K562 (cell line): Measurements from ENCODE around the gene LCNL1. TPM values are rescaled to one million over a fixed set of nuclear protein-coding genes. Genes with fewer than 3 reads are reported as not detected.

Source experiments
- CBFA2T3 ChIP-seq: fragments of 450-650 bp; IDR thresholded peaks from 2 replicates; pipeline ENCODE4 v1.6.1; 2017
- CBX5 ChIP-seq: IDR thresholded peaks from 2 replicates; pipeline ENCODE4 v1.6.1; 2014; ENCODE audit warnings: low read depth, borderline replicate concordance
- E2F1 ChIP-seq: sonication (generic); formaldehyde crosslinking; IDR thresholded peaks from 2 replicates; pipeline ENCODE4 v1.8.1; 2023; ENCODE audit warnings: mild to moderate bottlenecking, missing genetic modification reagents, moderate library complexity
- E2F3 ChIP-seq: fragments of 250-450 bp; sonication (Bioruptor Pico); IDR thresholded peaks from 2 replicates; pipeline ENCODE4 v1.4.0; 2020; ENCODE audit warnings: mild to moderate bottlenecking
- FOXJ2 ChIP-seq: fragments of 200-800 bp; sonication (Bioruptor generic); IDR thresholded peaks from 2 replicates; pipeline ENCODE4 v1.6.1; 2016; ENCODE audit warnings: missing genetic modification characterization, missing compliant biosample characterization
- GTF2F1 ChIP-seq: IDR thresholded peaks from 2 replicates; pipeline ENCODE4 v1.6.1; 2011; ENCODE audit warnings: low read depth, low read length, improper control_type of control experiment
- JUN ChIP-seq, 2 experiments: sonication (generic) in 1 of 2; formaldehyde crosslinking in 1 of 2; IDR thresholded peaks; 2 replicates each; pipeline versions ENCODE4 v1.6.1 to v1.8.0; 2012 to 2022; ENCODE audit warnings: borderline replicate concordance in 2 of 2, mild to moderate bottlenecking in 2 of 2, improper control_type of control experiment in 1 of 2, low read depth in 1 of 2, low read length in 1 of 2, missing genetic modification reagents in 1 of 2
- POLR2G ChIP-seq: fragments of 200-400 bp; formaldehyde crosslinking; IDR thresholded peaks from 2 replicates; pipeline ENCODE4 v1.6.1; 2017; ENCODE audit warnings: low read depth, mild to moderate bottlenecking, antibody characterized with exemption, low read length, moderate library complexity
- SMARCE1 ChIP-seq: fragments of 450-650 bp; IDR thresholded peaks from 2 replicates; pipeline ENCODE4 v1.7.1; 2016; ENCODE audit warnings: mild to moderate bottlenecking
- SNIP1 ChIP-seq: fragments of 450-650 bp; IDR thresholded peaks from 2 replicates; pipeline ENCODE4 v1.7.1; 2017; ENCODE audit warnings: low read depth, mild to moderate bottlenecking
- TFAP4 ChIP-seq: sonication (generic); formaldehyde crosslinking; IDR thresholded peaks from 2 replicates; pipeline ENCODE4 v1.8.0; 2022; ENCODE audit warnings: missing genetic modification reagents, mild to moderate bottlenecking, moderate library complexity, borderline replicate concordance
- polyA plus RNA-seq, 8 experiments: library from polyadenylated mRNA; depleted of rRNA in 4 of 8; stranded (reverse) in 5 of 8; unstranded in 3 of 8; fragments of >200 nt; fragmentation: Nextera tagmentation in 2 of 8; fragmentation: Illumina TruSeq in 1 of 8; extraction: Ambion mirVana in 2 of 8; extraction: Trizol in 1 of 8; gene quantifications; 2 replicates each; pipeline versions ENCODE4 v1.2.1 to v1.2.3, GENCODE V29; 2011 to 2014; ENCODE audit warnings: inconsistent platforms in 1 of 8, missing spikeins in 1 of 8
- total RNA-seq, 7 experiments: library from RNA; depleted of rRNA in 6 of 7; stranded (reverse); fragments of >200 nt in 6 of 7; fragmentation: Illumina TruSeq in 2 of 7; extraction: Trizol in 2 of 7; gene quantifications; 2 replicates each; pipeline versions ENCODE4 v1.2.1 to v1.2.3, GENCODE V29; 2011 to 2021; ENCODE audit warnings: low replicate concordance in 1 of 7
- TF ChIP-seq, protein P1 (sequence below): fragments of 250-450 bp; sonication (Bioruptor Pico); IDR thresholded peaks from 2 replicates; pipeline ENCODE4 v1.5.0; 2022; ENCODE audit warnings: mild to moderate bottlenecking
- TF ChIP-seq, protein P2 (sequence below): fragments of 250-450 bp; sonication (Bioruptor Pico); IDR thresholded peaks from 2 replicates; pipeline ENCODE4 v1.5.0; 2021; ENCODE audit warnings: mild to moderate bottlenecking, borderline replicate concordance
- TF ChIP-seq, protein P3 (sequence below): fragments of 250-450 bp; sonication (Bioruptor Pico); IDR thresholded peaks from 2 replicates; pipeline ENCODE4 v1.4.0; 2020; ENCODE audit warnings: mild to moderate bottlenecking, moderate library complexity, borderline replicate concordance

The LCNL1 gene
- total and polyA plus RNA-seq, 9 of the 15 experiments (the other 6 are each of a cell fraction or from before 2014, with no cell fraction given) = 0.04 to 0.16 (median 0.04) TPM; not detected in 4

DNA sequence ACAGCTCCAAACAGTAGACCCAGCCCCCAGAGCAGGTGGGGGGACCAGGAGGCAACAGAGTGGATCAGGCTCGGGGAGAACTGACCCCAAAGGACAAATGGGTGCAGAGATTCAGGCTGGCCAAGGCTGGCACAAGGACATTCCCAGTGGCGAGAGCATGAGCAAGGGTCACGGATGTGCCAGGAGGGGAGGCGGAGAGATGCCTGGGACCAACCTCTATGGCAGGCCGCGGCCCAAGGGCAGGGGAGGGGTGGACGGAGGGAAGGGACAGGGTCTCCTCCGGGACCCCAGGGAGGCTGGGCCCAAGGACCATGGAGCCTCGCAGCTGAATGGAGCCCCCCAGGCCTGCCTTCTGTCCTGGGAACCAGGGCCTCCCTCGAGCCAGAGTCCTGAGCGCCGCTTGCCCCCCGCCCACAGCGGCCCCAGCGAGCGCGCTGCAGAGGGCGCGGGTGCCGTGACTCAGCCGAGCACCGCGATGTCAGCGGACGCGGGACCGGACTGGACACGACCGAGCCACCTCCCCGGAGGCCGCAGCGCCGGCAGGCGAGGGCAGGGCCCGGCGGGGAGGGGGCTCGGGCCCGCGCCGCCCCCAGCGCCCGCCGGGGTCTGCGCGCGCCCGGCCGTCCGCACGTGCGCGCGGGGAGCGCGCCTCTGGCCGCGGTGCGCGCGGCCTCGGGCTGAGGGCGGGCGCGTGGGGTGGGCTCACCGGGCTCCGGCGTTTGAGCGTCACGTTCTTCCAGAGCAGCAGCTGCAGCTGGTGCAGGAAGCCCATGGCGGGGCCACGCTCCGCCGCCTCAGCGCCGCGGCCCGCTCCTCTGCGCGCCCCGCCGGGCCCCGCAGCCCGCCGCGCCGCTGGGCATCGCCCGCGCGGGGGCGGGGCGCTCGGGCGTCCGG lies 44.8 kb downstream of the LCNL1 start, which contains the start of gene ABCA2 (continued):
- TF ChIP-seq, protein P1, sequence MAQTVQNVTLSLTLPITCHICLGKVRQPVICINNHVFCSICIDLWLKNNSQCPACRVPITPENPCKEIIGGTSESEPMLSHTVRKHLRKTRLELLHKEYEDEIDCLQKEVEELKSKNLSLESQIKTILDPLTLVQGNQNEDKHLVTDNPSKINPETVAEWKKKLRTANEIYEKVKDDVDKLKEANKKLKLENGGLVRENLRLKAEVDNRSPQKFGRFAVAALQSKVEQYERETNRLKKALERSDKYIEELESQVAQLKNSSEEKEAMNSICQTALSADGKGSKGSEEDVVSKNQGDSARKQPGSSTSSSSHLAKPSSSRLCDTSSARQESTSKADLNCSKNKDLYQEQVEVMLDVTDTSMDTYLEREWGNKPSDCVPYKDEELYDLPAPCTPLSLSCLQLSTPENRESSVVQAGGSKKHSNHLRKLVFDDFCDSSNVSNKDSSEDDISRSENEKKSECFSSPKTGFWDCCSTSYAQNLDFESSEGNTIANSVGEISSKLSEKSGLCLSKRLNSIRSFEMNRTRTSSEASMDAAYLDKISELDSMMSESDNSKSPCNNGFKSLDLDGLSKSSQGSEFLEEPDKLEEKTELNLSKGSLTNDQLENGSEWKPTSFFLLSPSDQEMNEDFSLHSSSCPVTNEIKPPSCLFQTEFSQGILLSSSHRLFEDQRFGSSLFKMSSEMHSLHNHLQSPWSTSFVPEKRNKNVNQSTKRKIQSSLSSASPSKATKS (CRISPR knock-in tag) = no peak
- TF ChIP-seq, protein P2, sequence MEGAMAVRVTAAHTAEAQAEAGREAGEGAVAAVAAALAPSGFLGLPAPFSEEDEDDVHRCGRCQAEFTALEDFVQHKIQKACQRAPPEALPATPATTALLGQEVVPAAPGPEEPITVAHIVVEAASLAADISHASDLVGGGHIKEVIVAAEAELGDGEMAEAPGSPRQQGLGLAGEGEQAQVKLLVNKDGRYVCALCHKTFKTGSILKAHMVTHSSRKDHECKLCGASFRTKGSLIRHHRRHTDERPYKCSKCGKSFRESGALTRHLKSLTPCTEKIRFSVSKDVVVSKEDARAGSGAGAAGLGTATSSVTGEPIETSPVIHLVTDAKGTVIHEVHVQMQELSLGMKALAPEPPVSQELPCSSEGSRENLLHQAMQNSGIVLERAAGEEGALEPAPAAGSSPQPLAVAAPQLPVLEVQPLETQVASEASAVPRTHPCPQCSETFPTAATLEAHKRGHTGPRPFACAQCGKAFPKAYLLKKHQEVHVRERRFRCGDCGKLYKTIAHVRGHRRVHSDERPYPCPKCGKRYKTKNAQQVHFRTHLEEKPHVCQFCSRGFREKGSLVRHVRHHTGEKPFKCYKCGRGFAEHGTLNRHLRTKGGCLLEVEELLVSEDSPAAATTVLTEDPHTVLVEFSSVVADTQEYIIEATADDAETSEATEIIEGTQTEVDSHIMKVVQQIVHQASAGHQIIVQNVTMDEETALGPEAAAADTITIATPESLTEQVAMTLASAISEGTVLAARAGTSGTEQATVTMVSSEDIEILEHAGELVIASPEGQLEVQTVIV (CRISPR knock-in tag) = no peak
- TF ChIP-seq E2F3 (CRISPR knock-in tag) = no peak
- peak; percentile 37; the same call in 1 of the 2 replicates for TF ChIP-seq TFAP4 (CRISPR knock-in tag)
- TF ChIP-seq SMARCE1 = no peak
- TF ChIP-seq JUN (IDR thresholded peaks at IDR 0.05; ENCODE audit: borderline replicate concordance, low read depth, low read length) = no peak
- no peak for TF ChIP-seq JUN (CRISPR knock-in tag; IDR thresholded peaks at IDR 0.05; ENCODE audit: borderline replicate concordance)
- TF ChIP-seq CBX5 = no peak
- no peak for TF ChIP-seq FOXJ2 (tag)
- no peak for TF ChIP-seq CBFA2T3
- peak; percentile 50; the same call in 1 of the 2 replicates for TF ChIP-seq POLR2G
- TF ChIP-seq, protein P3, sequence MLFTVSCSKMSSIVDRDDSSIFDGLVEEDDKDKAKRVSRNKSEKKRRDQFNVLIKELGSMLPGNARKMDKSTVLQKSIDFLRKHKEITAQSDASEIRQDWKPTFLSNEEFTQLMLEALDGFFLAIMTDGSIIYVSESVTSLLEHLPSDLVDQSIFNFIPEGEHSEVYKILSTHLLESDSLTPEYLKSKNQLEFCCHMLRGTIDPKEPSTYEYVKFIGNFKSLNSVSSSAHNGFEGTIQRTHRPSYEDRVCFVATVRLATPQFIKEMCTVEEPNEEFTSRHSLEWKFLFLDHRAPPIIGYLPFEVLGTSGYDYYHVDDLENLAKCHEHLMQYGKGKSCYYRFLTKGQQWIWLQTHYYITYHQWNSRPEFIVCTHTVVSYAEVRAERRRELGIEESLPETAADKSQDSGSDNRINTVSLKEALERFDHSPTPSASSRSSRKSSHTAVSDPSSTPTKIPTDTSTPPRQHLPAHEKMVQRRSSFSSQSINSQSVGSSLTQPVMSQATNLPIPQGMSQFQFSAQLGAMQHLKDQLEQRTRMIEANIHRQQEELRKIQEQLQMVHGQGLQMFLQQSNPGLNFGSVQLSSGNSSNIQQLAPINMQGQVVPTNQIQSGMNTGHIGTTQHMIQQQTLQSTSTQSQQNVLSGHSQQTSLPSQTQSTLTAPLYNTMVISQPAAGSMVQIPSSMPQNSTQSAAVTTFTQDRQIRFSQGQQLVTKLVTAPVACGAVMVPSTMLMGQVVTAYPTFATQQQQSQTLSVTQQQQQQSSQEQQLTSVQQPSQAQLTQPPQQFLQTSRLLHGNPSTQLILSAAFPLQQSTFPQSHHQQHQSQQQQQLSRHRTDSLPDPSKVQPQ (CRISPR knock-in tag) = no peak
- TF ChIP-seq GTF2F1 = no peak
- no peak for TF ChIP-seq E2F1 (CRISPR knock-in tag)
- no peak for TF ChIP-seq SNIP1
